NCI-H524 treated with DMSO at 0.1 percent for 48 hours (cell line): ENCODE results near the gene TBX2.
"Not testable (repeated sequence)": the region's sequence is repeated elsewhere in the genome, so short reads cannot be mapped to it uniquely, and the experiment has no call there.

Experiments used
- DNase-seq: peaks from one replicate; lab custom pipeline; 2025; lab: John Stamatoyannopoulos, UW

TBX2 gene

GRCh38 chr17:61414141-61414935 lies 14.7 kb downstream of the TBX2 start:
- no peak for DNase-seq

- DNase-seq = no peak
Observed at GRCh38 chr17:61414936-61415251, 15.3 kb downstream of the TBX2 start.

GRCh38 chr17:61415374-61416210 lies 15.9 kb downstream of the TBX2 start:
- no peak for DNase-seq

- DNase-seq = no peak
Observed at GRCh38 chr17:61416211-61416539, 16.5 kb downstream of the TBX2 start.

- DNase-seq = peak; percentile 51
Observed at GRCh38 chr17:61416540-61417363, 17.1 kb downstream of the TBX2 start.

- DNase-seq = no peak
Observed at GRCh38 chr17:61418449-61418848, 18.8 kb downstream of the TBX2 start.

- DNase-seq = no peak
Observed at GRCh38 chr17:61419496-61420046, 19.9 kb downstream of the TBX2 start.

- DNase-seq = no peak
Observed at GRCh38 chr17:61420052-61420451, 20.4 kb downstream of the TBX2 start.

- no peak for DNase-seq
Observed at GRCh38 chr17:61420745-61421398, 21.2 kb downstream of the TBX2 start.

GRCh38 chr17:61421460-61421859 lies 21.8 kb downstream of the TBX2 start:
- DNase-seq = no peak

- DNase-seq = no peak
Observed at GRCh38 chr17:61422116-61422799, 22.6 kb downstream of the TBX2 start.

GRCh38 chr17:61422869-61423268 lies 23.2 kb downstream of the TBX2 start:
- DNase-seq = no peak

- DNase-seq = no peak
Observed at GRCh38 chr17:61423967-61424649, 24.5 kb downstream of the TBX2 start.

- DNase-seq = no peak
Observed at GRCh38 chr17:61425682-61426481, 26.2 kb downstream of the TBX2 start.

GRCh38 chr17:61426482-61427304 lies 27.1 kb downstream of the TBX2 start:
- no peak for DNase-seq

- no peak for DNase-seq
Observed at GRCh38 chr17:61427567-61427966, 27.9 kb downstream of the TBX2 start.

- no peak for DNase-seq
Observed at GRCh38 chr17:61429274-61429673, 29.6 kb downstream of the TBX2 start.

- not testable (repeated sequence) for DNase-seq
Observed at GRCh38 chr17:61429831-61430230, 30.2 kb downstream of the TBX2 start.
